GM21390 (cell line): ENCODE measurements around the gene METRNL.
A peak's percentile ranks its signal among the peaks of the same experiment; 100 is the strongest.
"Not testable (repeated sequence)": the region's sequence is repeated elsewhere in the genome, so short reads cannot be mapped to it uniquely, and the experiment has no call there.

Source experiments
- ATAC-seq: cut with Tn5 transposase; IDR thresholded peaks from one replicate; pipeline ENCODE4 v1.9.1; 2021; ENCODE audit not compliant: unreplicated experiment

Gene METRNL

GRCh38 chr17:83118071-83118841 is 38.8 kb downstream of the METRNL start:
- no peak for ATAC-seq

GRCh38 chr17:83119987-83120864 is 40.8 kb downstream of the METRNL start:
- ATAC-seq = peak; percentile 81

- not testable (repeated sequence) for ATAC-seq
Observed at GRCh38 chr17:83121473-83121872, 42.1 kb downstream of the METRNL start.

- ATAC-seq = no peak
Observed at GRCh38 chr17:83121921-83122820, 42.8 kb downstream of the METRNL start.

- ATAC-seq = no peak
Observed at GRCh38 chr17:83122834-83123233, 43.4 kb downstream of the METRNL start.

GRCh38 chr17:83123896-83124801 is 44.7 kb downstream of the METRNL start:
- ATAC-seq = no peak

- no peak for ATAC-seq
Observed at GRCh38 chr17:83124871-83125514, 45.6 kb downstream of the METRNL start.

- no peak for ATAC-seq
Observed at GRCh38 chr17:83125515-83126274, 46.3 kb downstream of the METRNL start.

- ATAC-seq = no peak
Observed at GRCh38 chr17:83126275-83126811, 46.9 kb downstream of the METRNL start.

- no peak for ATAC-seq
Observed at GRCh38 chr17:83127431-83128160, 48.2 kb downstream of the METRNL start.

- no peak for ATAC-seq
Observed at GRCh38 chr17:83128306-83129240, 49.2 kb downstream of the METRNL start.

- ATAC-seq = no peak
Observed at GRCh38 chr17:83129676-83130075, 50.3 kb downstream of the METRNL start.

- ATAC-seq = no peak
Observed at GRCh38 chr17:83131401-83132011, 52.1 kb downstream of the METRNL start.

- ATAC-seq = no peak
Observed at GRCh38 chr17:83132251-83133081, 53.1 kb downstream of the METRNL start.

GRCh38 chr17:83133302-83134121 is 54.1 kb downstream of the METRNL start:
- ATAC-seq = no peak
